HepG2 (cell line): Measurements from ENCODE around the gene RNF182. TPM values are rescaled to one million over a fixed set of nuclear protein-coding genes. Genes with fewer than 3 reads are reported as not detected.

ENCODE experiments used
- ATAC-seq: fragments of 200-7000 bp; cut with Tn5 transposase; 3 replicates; pipeline ENCODE4 v1.9.1; 2020; ENCODE audit warnings: mild to moderate bottlenecking, moderate library complexity
- BruUV-seq: library from RNA; stranded (reverse); fragments of 400-500 nt; replicated peaks from 2 replicates; lab custom pipeline; 2021; lab: Mats Ljungman, UMichigan
- CTCF ChIA-PET: fragments of 300-600 bp; formaldehyde crosslinking; extraction: SDS; loops from one replicate; lab custom pipeline; 2021; ENCODE audit warnings: low total read pairs, inconsistent platforms, low intra/inter-chr PET ratio; lab: Yijun Ruan, JAX
- POLR2A ChIA-PET: fragments of 350-600 bp; sonication (Branson Sonifier 250); formaldehyde crosslinking; loops from one replicate; lab custom pipeline; 2020; ENCODE audit warnings: antibody characterized with exemption, inconsistent platforms; lab: Yijun Ruan, JAX
- DNase-seq: peaks from one replicate; pipeline ENCODE4 v3.0.0-alpha.2; 2015; ENCODE audit warnings: low spot score
- FAIRE-seq: peaks from 3 replicates; lab custom pipeline; 2011; peaks lifted over from hg19 to GRCh38; lab: Jason Lieb, UNC
- H2AFZ ChIP-seq: one replicate; pipeline ENCODE4 v1.6.1; 2011; ENCODE audit warnings: low read length, inconsistent platforms
- H3K27ac ChIP-seq: fragments of 300-600 bp; 3 replicates; pipeline ENCODE4 v1.8.0; 2011; ENCODE audit warnings: mixed run types, mild to moderate bottlenecking, mixed read lengths, low read length, inconsistent platforms; ENCODE audit not compliant: insufficient read depth; ENCODE audit errors: extremely low read length
- H3K27me3 ChIP-seq, 2 experiments: fragments of 200-600 bp in 1 of 2; 2 replicates in 1 of 2; 3 replicates in 1 of 2; pipeline versions ENCODE4 v1.6.0 to v1.8.0; 2011; ENCODE audit warnings: low read length in 2 of 2, mild to moderate bottlenecking in 2 of 2, moderate library complexity in 2 of 2, inconsistent platforms in 1 of 2; ENCODE audit not compliant: insufficient read depth in 2 of 2, control insufficient read depth in 1 of 2
- H3K36me3 ChIP-seq, 2 experiments: fragments of 200-600 bp in 1 of 2; replicated peaks in 1 of 2; 2 replicates in 1 of 2; 3 replicates in 1 of 2; pipeline versions ENCODE4 v1.5.1 to v1.8.0; 2011; ENCODE audit warnings: low read length in 2 of 2, inconsistent platforms in 1 of 2; ENCODE audit not compliant: insufficient read depth in 2 of 2, control insufficient read depth in 1 of 2
- H3K4me1 ChIP-seq: 2 replicates; pipeline ENCODE4 v1.5.1; 2012; ENCODE audit warnings: low read length, inconsistent platforms; ENCODE audit not compliant: insufficient read depth
- H3K4me2 ChIP-seq: 2 replicates; pipeline ENCODE4 v1.6.0; 2011; ENCODE audit warnings: low read depth, low read length, inconsistent platforms
- H3K4me3 ChIP-seq, 3 experiments: fragments of 200-600 bp in 1 of 3; sonication (generic), shearing (Covaris generic) in 1 of 3; replicated peaks in 1 of 3; 2 replicates each; pipeline ENCODE4 v1.5.1; 2011 to 2016; ENCODE audit warnings: low read length in 3 of 3, inconsistent platforms in 2 of 3, low read depth in 2 of 3, mild to moderate bottlenecking in 2 of 3, control low read depth in 1 of 3, mixed read lengths in 1 of 3; ENCODE audit not compliant: insufficient read depth in 1 of 3
- H3K79me2 ChIP-seq: one replicate; pipeline ENCODE4 v1.6.1; 2011; ENCODE audit warnings: low read length, inconsistent platforms; ENCODE audit not compliant: insufficient read depth
- H3K9ac ChIP-seq: 2 replicates; pipeline ENCODE4 v1.6.0; 2011; ENCODE audit warnings: mild to moderate bottlenecking, low read depth, low read length, inconsistent platforms; ENCODE audit not compliant: insufficient read depth
- H3K9me3 ChIP-seq: 2 replicates; pipeline ENCODE4 v1.5.1; 2012; ENCODE audit warnings: mild to moderate bottlenecking, low read length
- H4K20me1 ChIP-seq: 2 replicates; pipeline ENCODE4 v1.6.0; 2011; ENCODE audit warnings: inconsistent platforms, mild to moderate bottlenecking, low read length, moderate library complexity; ENCODE audit not compliant: insufficient read depth
- CBX5 ChIP-seq: sonication (generic); formaldehyde crosslinking; IDR thresholded peaks from 2 replicates; pipeline ENCODE4 v1.4.0; 2020; ENCODE audit warnings: missing genetic modification reagents, borderline replicate concordance
- CHD4 ChIP-seq: fragments of 200-600 bp; sonication (generic); IDR thresholded peaks from 2 replicates; pipeline ENCODE4 v1.7.0; 2017; ENCODE audit warnings: mild to moderate bottlenecking, low read length, borderline replicate concordance
- FOXJ3 ChIP-seq: sonication (generic); formaldehyde crosslinking; IDR thresholded peaks from 2 replicates; pipeline ENCODE4 v1.4.0; 2020; ENCODE audit warnings: missing genetic modification reagents, mild to moderate bottlenecking, borderline replicate concordance
- HNRNPK ChIP-seq: fragments of 200-400 bp; formaldehyde crosslinking; IDR thresholded peaks from 2 replicates; pipeline ENCODE4 v1.6.1; 2018; ENCODE audit warnings: low read length, low read depth, moderate library complexity, mild to moderate bottlenecking; ENCODE audit not compliant: poor library complexity, severe bottlenecking
- KDM6A ChIP-seq: IDR thresholded peaks from 2 replicates; pipeline ENCODE4 v1.6.1; 2016; ENCODE audit warnings: low read depth
- PCBP2 ChIP-seq: fragments of 200-400 bp; formaldehyde crosslinking; optimal IDR thresholded peaks from 2 replicates; pipeline ENCODE3; 2018; ENCODE audit warnings: low read length, low read depth; ENCODE audit not compliant: poor library complexity, severe bottlenecking
- SP1 ChIP-seq, 2 experiments: fragments of 450-650 bp in 1 of 2; sonication (generic) in 1 of 2; formaldehyde crosslinking in 1 of 2; IDR thresholded peaks; 2 replicates each; pipeline versions ENCODE4 v1.4.0 to v1.6.1; 2016 to 2020; ENCODE audit warnings: missing genetic modification reagents in 1 of 2
- SRY ChIP-seq: sonication (generic); formaldehyde crosslinking; IDR thresholded peaks from 2 replicates; pipeline ENCODE4 v1.8.0; 2022; ENCODE audit warnings: mild to moderate bottlenecking, missing genetic modification reagents
- TARDBP ChIP-seq: sonication (generic); formaldehyde crosslinking; IDR thresholded peaks from 2 replicates; pipeline ENCODE4 v1.8.0; 2022; ENCODE audit warnings: mild to moderate bottlenecking, missing genetic modification reagents
- TMF1 ChIP-seq: sonication (generic); formaldehyde crosslinking; IDR thresholded peaks from 2 replicates; pipeline ENCODE4 v1.8.1; 2022; ENCODE audit warnings: low read depth, missing genetic modification reagents
- TOPORS ChIP-seq: sonication (generic); formaldehyde crosslinking; IDR thresholded peaks from 2 replicates; pipeline ENCODE4 v1.8.0; 2023; ENCODE audit warnings: mild to moderate bottlenecking, missing genetic modification reagents
- ZFY ChIP-seq: sonication (generic); formaldehyde crosslinking; IDR thresholded peaks from 2 replicates; pipeline ENCODE4 v1.4.0; 2020; ENCODE audit warnings: missing genetic modification reagents
- ZNF143 ChIP-seq: sonication (generic); formaldehyde crosslinking; IDR thresholded peaks from 2 replicates; pipeline ENCODE4 v1.4.0; 2020; ENCODE audit warnings: missing genetic modification reagents
- ZNF350 ChIP-seq: sonication (generic); formaldehyde crosslinking; IDR thresholded peaks from 2 replicates; pipeline ENCODE4 v1.4.0; 2020; ENCODE audit warnings: mild to moderate bottlenecking, low read depth, missing genetic modification reagents, borderline replicate concordance
- ZNF674 ChIP-seq: sonication (generic); formaldehyde crosslinking; IDR thresholded peaks from 2 replicates; pipeline ENCODE4 v1.5.0; 2020; ENCODE audit warnings: low read depth, mild to moderate bottlenecking, missing genetic modification reagents
- ZNF883 ChIP-seq: sonication (generic); formaldehyde crosslinking; IDR thresholded peaks from 2 replicates; pipeline ENCODE4 v1.5.1; 2020; ENCODE audit warnings: mild to moderate bottlenecking, missing genetic modification reagents; ENCODE audit errors: not compliant biosample characterization
- ZSCAN9 ChIP-seq: IDR thresholded peaks from 2 replicates; pipeline ENCODE4 v1.6.1; 2016; ENCODE audit warnings: borderline replicate concordance
- WGBS: methylation state at CpG from one replicate; pipeline ENCODE4 v1.1.6; 2017; ENCODE audit warnings: low lambda C conversion rate; 5-methylcytosine and 5-hydroxymethylcytosine counted together
- in situ Hi-C: cut with HindIII; loops from 2 replicates; pipeline ENCODE4 v1.10.0; 2017; ENCODE audit warnings: low pct_unique_long_range_greater_than_20kb; ENCODE audit not compliant: extremely low pct_ligation_motif_present
- intact Hi-C: fragments of 100-400 bp; cut with micrococcal nuclease; formaldehyde crosslinking; loops from one replicate; pipeline ENCODE4 v1.10.0; 2022; ENCODE audit not compliant: unreplicated experiment
- polyA plus RNA-seq, 8 experiments: library from polyadenylated mRNA; depleted of rRNA in 3 of 8; stranded (reverse) in 7 of 8; unstranded in 1 of 8; fragments of >200 nt; fragmentation: Illumina TruSeq in 4 of 8; extraction: Trizol in 4 of 8; gene quantifications; 2 replicates each; pipeline versions ENCODE4 v1.2.1 to v1.2.3, GENCODE V29; 2011 to 2016; ENCODE audit warnings: low read depth in 4 of 8, missing spikeins in 1 of 8, mixed read lengths in 1 of 8; ENCODE audit not compliant: insufficient read depth in 1 of 8
- total RNA-seq, 5 experiments: library from RNA; depleted of rRNA; stranded (reverse); fragments of >200 nt; fragmentation: Illumina TruSeq; extraction: Trizol; gene quantifications; 2 replicates each; pipeline ENCODE4 v1.2.3, GENCODE V29; 2016; ENCODE audit warnings: low read depth in 1 of 5
- TF ChIP-seq, protein P1 (sequence below), 2 experiments: fragments of 450-650 bp in 1 of 2; sonication (generic) in 1 of 2; formaldehyde crosslinking; IDR thresholded peaks; 2 replicates each; pipeline versions ENCODE4 v1.5.0 to v1.8.0; 2020 to 2022; ENCODE audit warnings: mild to moderate bottlenecking in 1 of 2, missing genetic modification reagents in 1 of 2
- TF ChIP-seq, protein P2 (sequence below): sonication (generic); formaldehyde crosslinking; IDR thresholded peaks from 2 replicates; pipeline ENCODE4 v1.9.0; 2021; ENCODE audit warnings: missing genetic modification reagents, mild to moderate bottlenecking, borderline replicate concordance

The RNF182 gene
- total and polyA plus RNA-seq, 2 of the 13 experiments (the other 11 are each of a cell fraction or from before 2014, with no cell fraction given), result not detected

DNA sequence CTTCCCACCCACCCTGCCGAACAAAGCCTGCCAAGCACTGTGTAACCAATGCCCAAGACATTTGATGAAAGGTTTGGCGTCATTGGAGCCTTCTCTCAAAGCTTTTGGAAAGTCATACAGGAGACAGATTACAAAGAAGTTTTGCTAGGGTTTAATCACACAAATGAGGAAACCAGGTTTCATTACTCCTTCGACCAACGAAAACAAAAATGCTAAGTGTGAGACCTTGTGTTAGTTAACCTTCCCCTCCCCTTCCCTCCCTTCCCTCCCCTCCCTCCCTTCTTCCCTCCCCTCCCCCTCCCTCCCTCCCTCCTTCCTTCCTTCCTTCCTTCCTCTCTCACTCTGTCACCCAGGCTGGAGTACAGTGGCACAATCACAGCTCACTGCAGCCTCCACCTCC is 96.7 kb downstream of the RNF182 start:
- H3K4me3 ChIP-seq, result no peak overlapping the region
- FAIRE-seq (no peak), DNase-seq (no peak), ATAC-seq (no peak)
- no peak overlapping the region for H3K27ac ChIP-seq
- H2AFZ ChIP-seq, result no peak overlapping the region
- intact Hi-C loops, result no loop called here
- in situ Hi-C loops, result no loop called here
- ChIA-PET CTCF (no interaction called here), POLR2A (no interaction called here)
- H3K27me3 ChIP-seq, result peaks cover 6 to 17% of the 10 kb centered on the region in 2 experiments; a peak in 2 of 5 replicates
- H3K9ac ChIP-seq, result no peak overlapping the region
- WGBS, result 8% methylated on average over 4 of the region's 4 CpGs
- no peak for TF ChIP-seq TMF1
- peak; percentile 34 for TF ChIP-seq PCBP2
- peak; percentile 84 for TF ChIP-seq HNRNPK
- no peaks in the 10 kb centered on the region for H3K4me1 ChIP-seq
- BruUV-seq, result no TSS peak
- H3K79me2 ChIP-seq, result no peaks in the 10 kb centered on the region
- H3K4me2 ChIP-seq, result no peak overlapping the region
- H3K36me3 ChIP-seq, result no peaks in the 10 kb centered on the region
- no peaks in the 10 kb centered on the region for H4K20me1 ChIP-seq
- no peaks in the 10 kb centered on the region for H3K9me3 ChIP-seq

DNA sequence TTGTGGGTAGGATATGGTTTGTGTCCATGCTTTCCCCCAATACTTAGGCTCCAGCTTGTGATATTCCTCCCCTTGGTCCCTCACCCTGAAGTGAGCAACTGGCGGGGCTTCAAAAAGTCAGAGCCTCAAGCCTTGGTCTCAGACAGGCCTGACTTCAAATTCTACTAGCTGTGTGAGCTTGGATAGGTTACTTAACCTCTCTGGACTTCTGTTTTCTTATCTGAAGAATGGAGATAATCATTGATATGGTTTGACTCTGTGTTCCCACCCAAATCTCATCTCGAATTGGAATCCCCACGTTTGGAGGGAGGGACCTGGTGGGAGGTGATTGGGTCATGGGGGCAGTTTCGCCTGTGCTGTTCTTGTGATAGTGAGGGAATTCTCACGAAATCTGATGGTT is 97.9 kb downstream of the RNF182 start:
- in situ Hi-C loops, result no loop called here
- Histone ChIP-seq H3K36me3 (no peaks in the 10 kb centered on the region), H3K4me3 (no peak overlapping the region), H3K9ac (no peak overlapping the region), H3K27me3 (peaks cover 6 to 27% of the 10 kb centered on the region in 2 experiments; a peak in 3 of 5 replicates), H3K4me1 (no peaks in the 10 kb centered on the region), H4K20me1 (no peaks in the 10 kb centered on the region), H3K27ac (no peak overlapping the region), H3K9me3 (no peaks in the 10 kb centered on the region), H3K4me2 (no peak overlapping the region), H3K79me2 (no peaks in the 10 kb centered on the region), H2AFZ (no peak overlapping the region)
- no peak for ATAC-seq
- DNase-seq, result no peak
- FAIRE-seq, result no peak
- intact Hi-C loops, result no loop called here
- CTCF ChIA-PET, result no interaction called here
- no TSS peak for BruUV-seq
- WGBS, result 5% methylated on average over 5 of the region's 5 CpGs
- POLR2A ChIA-PET, result no interaction called here
- TF ChIP-seq FOXJ3 (CRISPR knock-in tag) (no peak), ZSCAN9 (CRISPR knock-in tag) (no peak), TARDBP (CRISPR knock-in tag) (no peak), KDM6A (CRISPR knock-in tag) (no peak), CBX5 (CRISPR knock-in tag) (no peak), CHD4 (no peak), TOPORS (CRISPR knock-in tag) (no peak), ZNF350 (CRISPR knock-in tag) (no peak), SRY (no peak), ZNF143 (CRISPR knock-in tag) (no peak), ZNF883 (no peak), ZFY (CRISPR knock-in tag) (no peak), ZNF674 (CRISPR knock-in tag) (no peak), SP1 (IDR thresholded peaks at IDR 0.05) (no peak), SP1 (CRISPR knock-in tag; IDR thresholded peaks at IDR 0.05) (no peak)
- TF ChIP-seq, protein P1, sequence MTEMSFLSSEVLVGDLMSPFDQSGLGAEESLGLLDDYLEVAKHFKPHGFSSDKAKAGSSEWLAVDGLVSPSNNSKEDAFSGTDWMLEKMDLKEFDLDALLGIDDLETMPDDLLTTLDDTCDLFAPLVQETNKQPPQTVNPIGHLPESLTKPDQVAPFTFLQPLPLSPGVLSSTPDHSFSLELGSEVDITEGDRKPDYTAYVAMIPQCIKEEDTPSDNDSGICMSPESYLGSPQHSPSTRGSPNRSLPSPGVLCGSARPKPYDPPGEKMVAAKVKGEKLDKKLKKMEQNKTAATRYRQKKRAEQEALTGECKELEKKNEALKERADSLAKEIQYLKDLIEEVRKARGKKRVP (CRISPR knock-in tag; IDR thresholded peaks at IDR 0.05), result no peak
- TF ChIP-seq, protein P2, sequence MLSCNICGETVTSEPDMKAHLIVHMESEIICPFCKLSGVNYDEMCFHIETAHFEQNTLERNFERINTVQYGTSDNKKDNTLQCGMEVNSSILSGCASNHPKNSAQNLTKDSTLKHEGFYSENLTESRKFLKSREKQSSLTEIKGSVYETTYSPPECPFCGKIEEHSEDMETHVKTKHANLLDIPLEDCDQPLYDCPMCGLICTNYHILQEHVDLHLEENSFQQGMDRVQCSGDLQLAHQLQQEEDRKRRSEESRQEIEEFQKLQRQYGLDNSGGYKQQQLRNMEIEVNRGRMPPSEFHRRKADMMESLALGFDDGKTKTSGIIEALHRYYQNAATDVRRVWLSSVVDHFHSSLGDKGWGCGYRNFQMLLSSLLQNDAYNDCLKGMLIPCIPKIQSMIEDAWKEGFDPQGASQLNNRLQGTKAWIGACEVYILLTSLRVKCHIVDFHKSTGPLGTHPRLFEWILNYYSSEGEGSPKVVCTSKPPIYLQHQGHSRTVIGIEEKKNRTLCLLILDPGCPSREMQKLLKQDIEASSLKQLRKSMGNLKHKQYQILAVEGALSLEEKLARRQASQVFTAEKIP (CRISPR knock-in tag), result no peak
